NCI-H226 (cell line): ENCODE results near the gene KIF2A.
A peak's percentile ranks its signal among the peaks of the same experiment; 100 is the strongest.

Source experiments
- DNase-seq: peaks from one replicate; pipeline ENCODE4 v3.0.0-alpha.2; 2015

Gene KIF2A

DNA sequence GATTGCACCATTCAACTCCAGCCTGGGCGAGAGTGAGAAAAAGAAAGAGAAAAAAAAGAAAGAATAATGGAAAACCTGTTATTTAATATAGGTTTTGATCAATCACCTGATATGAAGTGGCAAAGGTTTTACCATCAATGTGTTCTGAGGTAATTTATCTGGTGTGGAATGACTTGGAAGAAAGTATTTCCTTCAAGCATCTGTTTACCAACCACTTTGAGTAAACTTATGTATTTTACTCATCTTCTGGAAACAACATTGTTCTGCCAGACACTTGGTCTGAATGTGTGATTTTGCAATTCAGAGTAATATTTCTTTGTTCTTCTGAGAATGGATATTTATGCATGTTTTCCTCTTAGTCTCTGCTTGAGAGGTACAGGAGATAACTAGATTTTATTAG, 24.3 kb downstream of the KIF2A start:
- DNase-seq: no peak

GRCh38 chr5:62331921-62332320, 25.9 kb downstream of the KIF2A start:
- DNase-seq: no peak

GRCh38 chr5:62333250-62333794, 27.3 kb downstream of the KIF2A start:
- DNase-seq: no peak

DNA sequence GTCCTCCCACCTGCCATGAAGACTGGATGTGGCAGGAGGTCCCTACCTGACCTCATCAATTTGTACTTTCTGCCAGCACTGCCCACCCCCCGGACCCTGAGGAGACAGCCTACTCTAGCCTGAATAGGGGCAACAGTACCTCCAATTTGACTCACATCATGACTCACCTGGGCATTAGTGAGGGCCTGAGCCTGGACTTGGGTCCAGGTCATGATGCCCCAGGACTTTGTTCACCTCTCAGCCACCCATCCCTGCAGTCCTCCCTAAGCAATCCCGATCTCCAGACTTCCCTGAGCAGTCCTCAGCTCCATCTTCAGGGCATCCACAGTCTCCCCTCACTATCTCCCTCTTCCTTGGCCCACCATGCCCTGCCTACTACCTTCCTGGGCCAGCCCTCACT, 28.1 kb downstream of the KIF2A start:
- no peak for DNase-seq

- DNase-seq: no peak
Measured at GRCh38 chr5:62340392-62340791, 34.4 kb downstream of the KIF2A start.

DNA sequence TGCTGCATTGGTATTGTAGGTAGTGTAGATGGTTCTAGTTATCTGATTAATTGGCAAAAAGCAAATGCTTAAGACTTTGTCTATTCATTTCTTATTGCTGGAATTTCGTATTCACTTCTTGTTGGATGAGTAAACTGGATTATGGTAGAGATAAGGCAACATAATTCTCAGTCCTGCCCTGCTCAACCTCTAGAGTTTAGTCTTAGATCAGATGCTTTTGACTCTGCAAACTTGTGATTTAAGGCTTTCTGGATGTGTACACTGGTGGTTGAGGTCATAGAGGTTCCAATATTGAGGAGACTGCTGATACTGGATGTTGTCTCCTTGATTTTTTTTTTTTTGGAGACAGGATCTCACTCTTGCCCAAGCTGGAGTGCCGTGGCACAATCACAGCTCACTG, 35.0 kb downstream of the KIF2A start:
- DNase-seq: no peak

GRCh38 chr5:62341783-62342475, 35.9 kb downstream of the KIF2A start:
- DNase-seq: no peak

DNA sequence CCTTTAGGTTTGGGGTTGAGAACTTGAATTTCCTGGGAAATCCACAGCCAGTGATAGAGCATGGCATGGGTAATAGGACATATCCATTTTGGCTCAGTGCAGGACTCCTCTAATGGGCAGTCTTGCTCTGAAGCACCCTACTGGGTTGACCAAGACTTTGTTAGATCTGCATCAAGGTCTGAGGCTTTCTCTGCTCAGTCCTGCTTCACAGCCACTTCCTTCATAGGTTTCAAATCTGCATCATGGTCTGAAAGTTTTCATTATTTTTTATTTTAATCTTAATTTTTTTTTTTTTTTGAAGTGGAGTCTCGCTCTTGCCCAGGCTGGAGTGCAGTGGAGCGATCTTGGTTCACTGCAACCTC, 36.5 kb downstream of the KIF2A start:
- DNase-seq: no peak

DNA sequence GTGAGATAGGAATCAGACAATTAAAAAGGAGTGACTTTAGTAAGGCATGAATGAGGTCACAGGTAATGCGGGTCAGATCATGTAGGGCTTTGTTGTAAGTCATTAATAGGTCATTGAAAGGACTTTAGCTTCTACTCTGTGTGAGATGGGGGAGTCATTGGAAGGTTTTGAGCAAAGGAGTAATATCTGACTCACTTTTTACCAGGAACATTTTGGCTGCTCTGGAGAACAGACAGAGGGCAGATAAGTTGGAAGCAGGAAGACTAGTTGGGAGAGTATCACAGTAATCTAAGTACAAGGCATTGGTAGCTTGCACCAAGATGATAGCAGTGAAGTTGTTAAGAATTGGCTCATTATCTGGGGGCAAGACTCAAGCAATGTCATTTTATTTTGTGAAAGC, 37.4 kb downstream of the KIF2A start:
- peak; percentile 45 for DNase-seq

- DNase-seq: no peak
Measured at GRCh38 chr5:62346748-62347147, 40.7 kb downstream of the KIF2A start.

GRCh38 chr5:62347928-62348327, 41.9 kb downstream of the KIF2A start:
- no peak for DNase-seq

GRCh38 chr5:62348723-62349481, 42.9 kb downstream of the KIF2A start:
- no peak for DNase-seq

GRCh38 chr5:62354028-62354874, 48.2 kb downstream of the KIF2A start:
- DNase-seq: peak; percentile 24

DNA sequence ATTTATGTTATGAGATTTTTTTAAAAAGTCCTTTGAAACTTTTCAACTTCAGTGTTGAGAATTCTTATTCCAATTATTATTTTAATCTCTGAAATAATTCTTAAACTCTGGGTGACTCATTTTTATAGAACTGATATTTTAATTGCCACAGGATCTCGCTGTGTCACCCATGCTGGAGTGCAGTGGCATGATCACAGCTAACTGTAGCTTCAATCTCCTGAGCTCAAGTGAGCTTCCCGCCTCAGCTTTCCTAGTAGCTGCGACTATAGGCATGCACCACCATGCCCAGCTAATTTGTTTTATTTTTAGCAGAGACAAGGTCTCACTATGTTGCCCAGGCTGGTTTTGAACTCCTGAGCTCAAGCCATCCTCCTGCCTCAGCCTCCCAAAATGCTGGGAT, 56.7 kb downstream of the KIF2A start:
- no peak for DNase-seq

GRCh38 chr5:62369039-62369438, 63.0 kb downstream of the KIF2A start:
- no peak for DNase-seq

- no peak for DNase-seq
Measured at GRCh38 chr5:62371409-62371808, 65.4 kb downstream of the KIF2A start.

GRCh38 chr5:62372600-62372999, 66.6 kb downstream of the KIF2A start:
- DNase-seq: no peak

- no peak for DNase-seq
Measured at GRCh38 chr5:62373382-62373781, 67.4 kb downstream of the KIF2A start.

DNA sequence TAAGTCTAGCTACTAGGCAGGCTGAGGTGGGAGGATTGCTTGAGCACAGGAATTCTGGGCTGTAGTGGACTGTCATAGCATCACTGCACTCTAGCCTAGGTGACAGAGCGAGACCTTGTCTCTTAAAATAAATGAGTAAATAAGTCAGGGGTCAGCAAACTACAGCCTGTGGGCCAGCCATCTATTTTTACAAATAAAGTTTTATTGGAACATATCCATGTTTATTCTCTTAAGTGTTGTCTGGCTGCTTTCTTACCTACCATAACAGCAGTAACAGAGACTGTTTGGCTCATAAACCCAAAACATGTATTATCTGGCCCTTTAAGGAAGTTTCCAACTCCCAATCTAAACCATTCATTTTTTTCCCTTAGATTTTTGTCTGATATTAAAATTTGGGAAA, 68.1 kb downstream of the KIF2A start:
- no peak for DNase-seq

DNA sequence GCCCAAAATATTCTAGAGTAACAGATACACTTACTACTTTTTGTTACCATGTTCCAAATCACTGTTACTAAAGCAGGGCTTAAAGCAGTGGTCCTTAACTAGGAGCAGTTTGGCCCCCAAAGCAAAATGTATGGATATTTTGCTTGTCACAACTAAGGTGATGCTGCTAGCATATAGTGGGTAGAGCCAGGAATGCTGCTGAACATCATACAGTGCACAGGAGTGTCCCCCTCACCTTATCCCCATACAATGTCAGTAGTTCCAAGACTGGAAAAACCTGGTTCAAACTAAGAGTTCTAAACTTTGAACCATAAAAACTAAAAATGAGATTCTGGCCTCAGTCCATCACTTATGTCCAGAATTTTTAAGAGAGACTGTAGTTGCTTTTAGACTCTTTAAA, 69.6 kb downstream of the KIF2A start:
- no peak for DNase-seq

- peak; percentile 5 for DNase-seq
Measured at GRCh38 chr5:62376064-62376463, 70.1 kb downstream of the KIF2A start.

DNA sequence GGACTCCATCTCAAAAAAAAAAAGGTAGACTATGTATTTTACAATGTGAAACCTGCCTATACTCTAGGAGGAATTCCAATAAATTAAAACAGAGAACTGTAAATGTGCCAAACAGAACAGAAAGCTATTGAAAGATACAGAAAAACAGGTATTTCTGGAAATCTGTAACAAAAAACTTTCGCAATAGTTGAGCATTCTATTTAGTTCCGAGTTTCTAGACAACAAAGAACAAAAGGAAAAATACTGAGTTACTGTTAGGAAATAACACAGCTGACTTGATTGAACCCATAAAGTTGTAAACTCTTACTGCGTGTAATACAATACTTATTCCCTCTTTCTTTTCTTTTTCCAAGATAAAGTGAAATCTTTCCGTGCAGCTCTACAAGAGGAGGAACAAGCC, 79.1 kb downstream of the KIF2A start:
- DNase-seq: no peak

- no peak for DNase-seq
Measured at GRCh38 chr5:62385816-62386400, 79.9 kb downstream of the KIF2A start.
